NCI-H1092 treated with DMSO at 0.1 percent for 48 hours (cell line): ENCODE data around the gene HIRA.

Experiments used
- DNase-seq: peaks from one replicate; lab custom pipeline; 2025; lab: John Stamatoyannopoulos, UW

Gene HIRA

GRCh38 chr22:19410941-19411689, 20.4 kb downstream of the HIRA start:
- DNase-seq = peak; percentile 3

- DNase-seq = no peak
These were observed 23.6 kb downstream of the HIRA start for GRCh38 chr22:19407649-19408606.

- DNase-seq = no peak
These were observed 24.7 kb downstream of the HIRA start for GRCh38 chr22:19406846-19407245.

DNA sequence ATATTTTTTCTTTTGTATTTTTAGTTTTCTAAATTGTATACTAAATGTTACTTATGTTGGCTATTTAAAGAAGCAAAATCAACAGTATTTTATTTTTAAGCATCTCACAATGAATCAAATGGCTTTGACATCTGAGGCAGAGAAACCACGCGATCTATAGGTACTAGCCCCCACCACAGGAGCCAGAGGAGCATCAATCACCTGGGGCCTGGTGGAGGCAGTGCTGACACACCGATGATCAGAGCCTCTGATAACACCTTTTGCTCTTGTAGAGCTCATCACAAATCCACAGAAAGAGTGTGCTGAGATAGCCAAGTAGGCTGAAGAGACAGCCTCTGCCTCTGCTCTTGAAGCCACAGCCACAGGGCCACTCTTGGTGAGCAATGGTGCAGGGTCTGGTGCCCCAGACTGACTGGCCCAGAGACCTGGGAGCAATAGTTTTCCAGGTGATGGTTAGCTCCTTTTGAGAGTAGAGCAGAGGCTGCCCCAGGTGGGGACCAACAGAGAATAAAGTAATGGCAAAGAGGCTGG, 25.2 kb downstream of the HIRA start:
- DNase-seq = no peak

GRCh38 chr22:19405652-19406051, 25.9 kb downstream of the HIRA start:
- no peak for DNase-seq

GRCh38 chr22:19405133-19405532, 26.4 kb downstream of the HIRA start:
- DNase-seq = no peak

- no peak for DNase-seq
These were observed 26.9 kb downstream of the HIRA start for GRCh38 chr22:19404676-19405075.

DNA sequence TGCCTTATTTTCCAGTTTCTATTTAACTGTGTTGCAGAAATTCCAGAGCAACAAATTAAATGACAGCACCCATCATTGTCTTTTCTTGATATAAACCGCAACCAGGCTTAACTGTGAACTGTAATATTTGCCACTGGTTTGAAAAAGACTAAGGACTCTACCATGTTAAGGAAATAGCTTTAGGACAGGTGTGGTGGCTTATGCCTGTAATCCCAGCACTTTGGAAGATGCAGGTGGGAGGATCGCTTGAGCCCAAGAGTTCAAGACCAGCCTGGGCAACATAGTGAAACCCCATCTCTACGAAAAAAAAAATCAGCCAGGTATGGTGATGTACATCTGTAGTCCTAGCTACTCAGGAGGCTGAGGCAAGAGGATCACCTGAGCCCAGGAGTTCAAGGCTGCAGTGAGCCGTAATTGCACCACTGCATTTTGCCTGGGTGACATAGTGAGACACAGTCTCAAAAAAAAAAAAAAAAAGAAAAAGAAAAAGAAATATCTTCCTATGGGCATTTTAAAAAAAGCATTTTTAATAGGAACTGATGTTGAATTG, 28.8 kb downstream of the HIRA start:
- no peak for DNase-seq

- DNase-seq = no peak
These were observed 30.1 kb downstream of the HIRA start for GRCh38 chr22:19401483-19401882.

GRCh38 chr22:19400881-19401280, 30.7 kb downstream of the HIRA start:
- no peak for DNase-seq

DNA sequence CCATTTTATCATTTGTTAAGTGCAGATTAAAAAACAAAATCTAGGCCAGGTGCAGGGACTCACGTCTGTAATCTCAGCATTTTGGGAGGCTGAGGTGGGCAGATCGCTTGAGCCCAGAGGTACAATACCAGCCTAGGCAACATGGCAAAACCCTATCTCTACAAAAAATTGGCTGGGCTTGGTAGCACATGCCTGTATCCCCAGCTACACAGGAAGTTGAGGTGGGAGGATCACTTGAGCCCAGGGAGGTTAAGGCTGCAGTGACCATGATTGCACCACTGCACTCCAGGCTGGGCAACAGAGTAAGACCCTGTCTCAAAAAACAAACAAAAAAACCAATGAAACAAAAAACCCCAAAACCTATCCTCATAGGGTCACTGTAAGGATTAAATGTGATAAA, 32.9 kb downstream of the HIRA start:
- no peak for DNase-seq

GRCh38 chr22:19398206-19398605, 33.3 kb downstream of the HIRA start:
- DNase-seq = no peak

DNA sequence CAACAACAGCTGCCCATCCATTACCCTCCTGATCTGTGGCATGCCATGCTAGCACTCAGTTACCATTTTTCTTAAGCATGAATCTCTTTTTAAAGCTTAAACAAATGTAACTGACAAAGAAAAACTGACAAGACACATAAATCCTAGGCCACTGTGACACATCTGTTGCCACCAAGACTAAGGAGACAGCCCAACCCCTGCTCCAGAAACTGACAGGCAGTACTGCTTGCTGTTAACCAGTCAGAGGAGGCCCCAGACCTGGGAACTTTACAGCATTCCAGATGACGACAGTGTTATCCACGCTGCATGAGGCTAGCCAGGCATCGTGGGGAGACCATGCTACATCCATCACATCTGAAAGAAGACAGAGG, 33.8 kb downstream of the HIRA start:
- no peak for DNase-seq

DNA sequence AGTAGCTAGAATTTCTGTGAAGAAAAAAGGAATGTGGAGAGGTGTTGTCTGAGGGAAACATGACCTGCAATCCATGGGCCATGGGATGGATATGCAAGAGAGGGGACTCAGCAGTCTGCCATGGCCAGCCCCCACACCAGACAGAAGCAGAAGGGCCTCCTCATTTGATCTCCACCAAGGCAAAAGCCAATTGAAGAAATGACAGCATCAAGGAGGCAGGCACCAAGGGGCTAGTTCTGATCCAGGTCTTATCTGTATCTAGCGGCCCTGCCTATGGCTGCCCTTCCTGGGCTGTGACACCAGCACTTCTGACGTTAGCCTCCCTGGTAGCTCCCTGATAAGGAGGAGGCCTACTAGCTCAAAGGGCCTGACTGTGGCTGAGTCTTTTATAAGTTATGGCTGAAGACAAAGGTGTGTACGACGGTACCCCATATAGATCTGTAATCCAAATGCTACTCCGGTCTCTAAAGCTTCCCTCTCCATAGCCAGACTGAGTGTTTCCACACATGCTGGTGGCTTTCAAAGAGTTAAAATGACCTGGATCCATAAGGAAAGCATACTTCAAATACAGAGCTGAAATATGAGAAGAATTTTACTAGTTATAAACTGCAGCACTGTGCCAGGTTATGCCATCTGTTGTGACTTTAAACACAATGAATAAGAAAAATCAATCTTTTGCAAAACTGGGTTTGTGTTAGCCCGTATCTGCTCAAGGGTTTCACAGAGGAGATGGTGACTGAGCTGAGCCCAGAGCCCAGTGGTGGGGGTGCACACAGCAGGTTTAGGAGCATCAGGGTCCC, 34.4 kb downstream of the HIRA start:
- no peak for DNase-seq

DNA sequence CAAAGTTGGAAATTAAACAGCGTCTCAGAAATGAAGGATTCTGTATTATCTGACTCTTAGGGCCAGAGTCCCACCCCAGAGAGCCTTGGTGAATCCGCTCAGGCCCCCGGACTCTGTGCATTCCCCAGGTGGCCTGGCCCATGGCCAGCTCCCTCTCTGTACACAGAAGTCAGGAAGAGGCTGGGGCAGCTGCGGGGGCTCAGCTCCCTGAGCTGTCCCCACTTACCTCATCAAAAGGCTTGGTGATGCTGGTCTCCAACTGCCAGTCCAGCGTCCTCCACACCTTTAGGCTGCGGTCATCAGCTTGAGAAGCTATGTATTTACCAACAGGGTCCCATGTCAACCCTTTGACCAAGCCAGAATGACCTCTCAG, 35.0 kb downstream of the HIRA start:
- DNase-seq = no peak

- no peak for DNase-seq
These were observed 36.3 kb downstream of the HIRA start for GRCh38 chr22:19395276-19395675.

GRCh38 chr22:19394274-19395050, 37.1 kb downstream of the HIRA start:
- DNase-seq = no peak

GRCh38 chr22:19393704-19394103, 37.8 kb downstream of the HIRA start:
- DNase-seq = no peak

- no peak for DNase-seq
These were observed 44.0 kb downstream of the HIRA start for GRCh38 chr22:19387575-19387974.

GRCh38 chr22:19387038-19387437, 44.5 kb downstream of the HIRA start:
- no peak for DNase-seq

- no peak for DNase-seq
These were observed 45.3 kb downstream of the HIRA start for GRCh38 chr22:19386248-19386647.
